Measurements from ENCODE around the gene HNRNPL. TPM values are rescaled to one million over a fixed set of nuclear protein-coding genes. Genes with fewer than 3 reads are reported as not detected.
"Not testable (repeated sequence)": the region's sequence is repeated elsewhere in the genome, so short reads cannot be mapped to it uniquely, and the experiment has no call there.

The HNRNPL gene
- total RNA-seq (2014; rRNA removed; shearing (Covaris generic)): 249 and 281 TPM in 2 replicates

GRCh38 chr19:38849860-38850435, at the start of gene HNRNPL:
Gene HNRNPL (minus strand): TSS chr19:38849986. CDS start chr19:38849966, 20 bp downstream.
- peak; percentile 100 for DNase-seq (ENCODE audit: low spot score)

- no peak for DNase-seq (ENCODE audit: low spot score)
Observed at GRCh38 chr19:38898788-38899446, 49.1 kb upstream of the HNRNPL start.

GRCh38 chr19:38894968-38895367, 45.2 kb upstream of the HNRNPL start:
- DNase-seq (ENCODE audit: low spot score): no peak

- no peak for DNase-seq (ENCODE audit: low spot score)
Observed at GRCh38 chr19:38893341-38893771, 43.6 kb upstream of the HNRNPL start.

GRCh38 chr19:38892841-38893240, 43.1 kb upstream of the HNRNPL start:
- no peak for DNase-seq (ENCODE audit: low spot score)

GRCh38 chr19:38891771-38892170, 42.0 kb upstream of the HNRNPL start:
- no peak for DNase-seq (ENCODE audit: low spot score)

- DNase-seq (ENCODE audit: low spot score): no peak
Observed at GRCh38 chr19:38890686-38891085, 40.9 kb upstream of the HNRNPL start.

GRCh38 chr19:38889803-38890202, 40.0 kb upstream of the HNRNPL start:
- no peak for DNase-seq (ENCODE audit: low spot score)

GRCh38 chr19:38888876-38889275, 39.1 kb upstream of the HNRNPL start:
- DNase-seq (ENCODE audit: low spot score): no peak

- not testable (repeated sequence) for DNase-seq (ENCODE audit: low spot score)
Observed at GRCh38 chr19:38884691-38885090, 34.9 kb upstream of the HNRNPL start.

- no peak for DNase-seq (ENCODE audit: low spot score)
Observed at GRCh38 chr19:38883286-38883685, 33.5 kb upstream of the HNRNPL start.

GRCh38 chr19:38880882-38881609, 31.3 kb upstream of the HNRNPL start:
- no peak for DNase-seq (ENCODE audit: low spot score)

GRCh38 chr19:38880076-38880881, 30.5 kb upstream of the HNRNPL start:
- DNase-seq (ENCODE audit: low spot score): no peak

GRCh38 chr19:38879400-38879751, 29.6 kb upstream of the HNRNPL start:
- DNase-seq (ENCODE audit: low spot score): no peak

- no peak for DNase-seq (ENCODE audit: low spot score)
Observed at GRCh38 chr19:38878575-38879399, 29.0 kb upstream of the HNRNPL start.

- no peak for DNase-seq (ENCODE audit: low spot score)
Observed at GRCh38 chr19:38877781-38878574, 28.2 kb upstream of the HNRNPL start, which contains the start of gene RINL. Gene RINL (minus strand): TSS chr19:38878275. CDS start chr19:38876742, 1,533 bp downstream.

- no peak for DNase-seq (ENCODE audit: low spot score)
Observed at GRCh38 chr19:38875656-38876395, 26.0 kb upstream of the HNRNPL start.

- not testable (repeated sequence) for DNase-seq (ENCODE audit: low spot score)
Observed at GRCh38 chr19:38873400-38873799, 23.6 kb upstream of the HNRNPL start.

GRCh38 chr19:38870612-38871011, 20.8 kb upstream of the HNRNPL start:
- DNase-seq (ENCODE audit: low spot score): no peak

Measured in H4 (cell line).